ENCODE measurements around the gene PRKCA.
"Not testable (repeated sequence)": the region's sequence is repeated elsewhere in the genome, so short reads cannot be mapped to it uniquely, and the experiment has no call there.

Gene PRKCA

GRCh38 chr17:66712453-66712852 lies 410.0 kb downstream of the PRKCA start:
- H3K27me3 ChIP-seq = no peaks in the 10 kb centered on the region
- H3K9me3 ChIP-seq = no peaks in the 10 kb centered on the region
- no peak for DNase-seq
- TF ChIP-seq CTCF (IDR thresholded peaks at IDR 0.05; ENCODE audit: low read depth, low read length) = no peak; the same call in 1 of the 2 replicates
- no peaks in the 10 kb centered on the region for H3K36me3 ChIP-seq
- no peak overlapping the region for H3K4me3 ChIP-seq (ENCODE audit: low read depth, low read length)
- H3K4me1 ChIP-seq = peaks cover 14% of the 10 kb centered on the region

GRCh38 chr17:66713021-66713532 lies 410.7 kb downstream of the PRKCA start:
- H3K36me3 ChIP-seq; H3K4me3 ChIP-seq (ENCODE audit: low read depth, low read length); DNase-seq; H3K27me3 ChIP-seq; H3K9me3 ChIP-seq: not testable (repeated sequence)
- H3K4me1 ChIP-seq = peaks cover 14% of the 10 kb centered on the region

- no peak for DNase-seq
- H3K4me1 ChIP-seq = peaks cover 14% of the 10 kb centered on the region
- no peak for TF ChIP-seq CTCF (IDR thresholded peaks at IDR 0.05; ENCODE audit: low read depth, low read length)
- no peaks in the 10 kb centered on the region for H3K9me3 ChIP-seq
- no peaks in the 10 kb centered on the region; the same call in 1 of the 2 replicates for H3K36me3 ChIP-seq
- no peak overlapping the region for H3K4me3 ChIP-seq (ENCODE audit: low read depth, low read length)
- no peaks in the 10 kb centered on the region for H3K27me3 ChIP-seq
Measured at GRCh38 chr17:66713533-66714042, 411.2 kb downstream of the PRKCA start.

- no peaks in the 10 kb centered on the region; the same call in 1 of the 2 replicates for H3K36me3 ChIP-seq
- no peak overlapping the region for H3K4me3 ChIP-seq (ENCODE audit: low read depth, low read length)
- DNase-seq = no peak
- no peaks in the 10 kb centered on the region for H3K27me3 ChIP-seq
- peaks cover 14% of the 10 kb centered on the region for H3K4me1 ChIP-seq
- no peak for TF ChIP-seq CTCF (IDR thresholded peaks at IDR 0.05; ENCODE audit: low read depth, low read length)
- no peaks in the 10 kb centered on the region for H3K9me3 ChIP-seq
Measured at GRCh38 chr17:66714046-66715023, 411.9 kb downstream of the PRKCA start.

GRCh38 chr17:66715076-66715675 lies 412.8 kb downstream of the PRKCA start:
- H3K36me3 ChIP-seq = no peaks in the 10 kb centered on the region; the same call in 1 of the 2 replicates
- H3K4me3 ChIP-seq (ENCODE audit: low read depth, low read length) = no peak overlapping the region
- DNase-seq = no peak
- no peak for TF ChIP-seq CTCF (IDR thresholded peaks at IDR 0.05; ENCODE audit: low read depth, low read length)
- H3K4me1 ChIP-seq = peaks cover 14% of the 10 kb centered on the region
- H3K9me3 ChIP-seq = no peaks in the 10 kb centered on the region
- H3K27me3 ChIP-seq = no peaks in the 10 kb centered on the region

GRCh38 chr17:66715745-66716156 lies 413.3 kb downstream of the PRKCA start:
- H3K27me3 ChIP-seq = no peaks in the 10 kb centered on the region
- H3K36me3 ChIP-seq = no peaks in the 10 kb centered on the region; the same call in 1 of the 2 replicates
- peak; percentile 90 for TF ChIP-seq CTCF (IDR thresholded peaks at IDR 0.05; ENCODE audit: low read depth, low read length)
- no peaks in the 10 kb centered on the region for H3K9me3 ChIP-seq
- no peak overlapping the region for H3K4me3 ChIP-seq (ENCODE audit: low read depth, low read length)
- no peak for DNase-seq
- peaks cover 14% of the 10 kb centered on the region for H3K4me1 ChIP-seq
